GM12878 (cell line): ENCODE results near the gene PDZRN3. TPM values are rescaled to one million over a fixed set of nuclear protein-coding genes. Genes with fewer than 3 reads are reported as not detected.

ENCODE experiments used
- ATAC-seq: fragments of 200-7000 bp; cut with Tn5 transposase; 3 replicates; pipeline ENCODE4 v1.9.1; 2020; ENCODE audit warnings: mild to moderate bottlenecking, moderate library complexity
- BruUV-seq: library from RNA; stranded (reverse); fragments of 400-500 nt; replicated peaks from 2 replicates; lab custom pipeline; 2021; lab: Mats Ljungman, UMichigan
- CTCF ChIA-PET: fragments of 300-600 bp; sonication (Branson Sonifier 250); formaldehyde crosslinking; extraction: SDS; loops from one replicate; lab custom pipeline; 2021; ENCODE audit warnings: inconsistent platforms; lab: Yijun Ruan, JAX
- POLR2A ChIA-PET: fragments of 350-600 bp; formaldehyde crosslinking; extraction: SDS; loops from one replicate; lab custom pipeline; 2021; ENCODE audit warnings: inconsistent platforms; lab: Charles Lee
- RAD21 ChIA-PET: fragments of 300-600 bp; sonication (Branson Sonifier 250); formaldehyde crosslinking; loops from one replicate; lab custom pipeline; 2023; ENCODE audit warnings: antibody characterized with exemption; ENCODE audit not compliant: unreplicated experiment; lab: Charles Lee
- SMC1A ChIA-PET: fragments of 300-600 bp; sonication (Branson Sonifier 250); formaldehyde crosslinking; loops from one replicate; lab custom pipeline; 2023; ENCODE audit not compliant: unreplicated experiment, uncharacterized antibody; lab: Charles Lee
- DNase-seq: peaks from one replicate; pipeline ENCODE4 v3.0.0-alpha.2; 2011; ENCODE audit warnings: low read depth, low spot score
- FAIRE-seq: peaks from 3 replicates; lab custom pipeline; 2011; peaks lifted over from hg19 to GRCh38; lab: Jason Lieb, UNC
- H2AFZ ChIP-seq: 2 replicates; pipeline ENCODE4 v1.6.0; 2011; ENCODE audit warnings: low read depth, low read length, control low read depth; ENCODE audit not compliant: control insufficient read depth
- H3K27ac ChIP-seq: 2 replicates; pipeline ENCODE4 v1.5.1; 2011; ENCODE audit warnings: control low read depth; ENCODE audit not compliant: control insufficient read depth, insufficient read depth
- H3K27me3 ChIP-seq, 2 experiments: replicated peaks in 1 of 2; 2 replicates each; pipeline versions ENCODE4 v1.6.0 to v1.6.1; 2011; ENCODE audit warnings: low read length in 1 of 2; ENCODE audit not compliant: control insufficient read depth in 2 of 2, insufficient read depth in 2 of 2
- H3K36me3 ChIP-seq, 2 experiments: 2 replicates each; pipeline ENCODE4 v1.5.1; 2011; ENCODE audit warnings: low read length in 1 of 2; ENCODE audit not compliant: control insufficient read depth in 2 of 2, insufficient read depth in 2 of 2
- H3K4me1 ChIP-seq: 2 replicates; pipeline ENCODE4 v1.6.1; 2011; ENCODE audit warnings: mild to moderate bottlenecking, low read length, moderate library complexity, mixed read lengths; ENCODE audit not compliant: control insufficient read depth, insufficient read depth
- H3K4me2 ChIP-seq: 2 replicates; pipeline ENCODE4 v1.6.0; 2011; ENCODE audit warnings: control low read depth; ENCODE audit not compliant: control insufficient read depth, insufficient read depth
- H3K4me3 ChIP-seq: fragments of 200-600 bp; sonication (generic); 2 replicates; pipeline ENCODE4 v1.5.1; 2016
- H3K79me2 ChIP-seq: 2 replicates; pipeline ENCODE4 v1.6.0; 2011; ENCODE audit warnings: low read length; ENCODE audit not compliant: control insufficient read depth, insufficient read depth
- H3K9ac ChIP-seq: 2 replicates; pipeline ENCODE4 v1.8.0; 2011; ENCODE audit warnings: low read length, control low read depth, mixed read lengths; ENCODE audit not compliant: control insufficient read depth, insufficient read depth
- H3K9me3 ChIP-seq: replicated peaks from 3 replicates; pipeline ENCODE4 v1.5.1; 2011; ENCODE audit warnings: mild to moderate bottlenecking, low read length; ENCODE audit not compliant: control insufficient read depth, insufficient read depth
- H4K20me1 ChIP-seq: 2 replicates; pipeline ENCODE4 v1.6.0; 2011; ENCODE audit not compliant: control insufficient read depth, insufficient read depth
- GATAD2B ChIP-seq: fragments of 450-650 bp; conservative IDR thresholded peaks from 2 replicates; pipeline ENCODE4 v1.6.1; 2017; ENCODE audit warnings: low read depth, mild to moderate bottlenecking, moderate library complexity
- KDM1A ChIP-seq: fragments of 200-600 bp; sonication (generic); IDR thresholded peaks from 2 replicates; pipeline ENCODE4 v1.6.1; 2016; ENCODE audit warnings: borderline replicate concordance
- MEF2B ChIP-seq: fragments of 450-650 bp; IDR thresholded peaks from 2 replicates; pipeline ENCODE4 v1.6.1; 2018; ENCODE audit warnings: mild to moderate bottlenecking, moderate library complexity; ENCODE audit not compliant: partially characterized antibody, poor library complexity, severe bottlenecking
- NFYB ChIP-seq: IDR thresholded peaks from 2 replicates; pipeline ENCODE4 v1.6.1; 2011; ENCODE audit warnings: low read depth, mild to moderate bottlenecking, low read length, improper control_type of control experiment, moderate library complexity; ENCODE audit not compliant: insufficient read depth
- NR2C1 ChIP-seq: fragments of 450-650 bp; IDR thresholded peaks from 2 replicates; pipeline ENCODE4 v1.6.1; 2017; ENCODE audit warnings: antibody characterized with exemption, mild to moderate bottlenecking, moderate library complexity
- NR2C2 ChIP-seq: IDR thresholded peaks from 2 replicates; pipeline ENCODE4 v1.6.1; 2011; ENCODE audit warnings: borderline replicate concordance, low read depth; ENCODE audit not compliant: control insufficient read depth, insufficient read length
- POLR2AphosphoS2 ChIP-seq: IDR thresholded peaks from 2 replicates; pipeline ENCODE4 v1.6.1; 2011; ENCODE audit warnings: low read depth, mild to moderate bottlenecking, low read length, improper control_type of control experiment, moderate library complexity
- RB1 ChIP-seq: fragments of 450-650 bp; formaldehyde crosslinking; IDR thresholded peaks from 2 replicates; pipeline ENCODE4 v1.6.1; 2017; ENCODE audit warnings: mild to moderate bottlenecking, borderline replicate concordance
- SPI1 ChIP-seq: IDR thresholded peaks from 2 replicates; pipeline ENCODE4 v1.6.1; 2011; ENCODE audit warnings: low read depth, mild to moderate bottlenecking, low read length, moderate library complexity, borderline replicate concordance; ENCODE audit not compliant: insufficient read depth
- SRF ChIP-seq, 2 experiments: IDR thresholded peaks; 2 replicates each; pipeline ENCODE4 v1.6.1; 2011; ENCODE audit warnings: low read depth in 2 of 2, low read length in 2 of 2, mild to moderate bottlenecking in 1 of 2, moderate library complexity in 1 of 2
- YY1 ChIP-seq: IDR thresholded peaks from 2 replicates; pipeline ENCODE4 v1.6.1; 2011; ENCODE audit warnings: low read depth, mild to moderate bottlenecking, low read length
- ZNF24 ChIP-seq: fragments of 450-650 bp; IDR thresholded peaks from 2 replicates; pipeline ENCODE4 v1.6.1; 2017; ENCODE audit warnings: antibody characterized with exemption, mild to moderate bottlenecking
- WGBS: methylation state at CpG from one replicate; pipeline ENCODE4 v1.1.6; 2016; ENCODE audit warnings: low lambda C conversion rate; ENCODE audit not compliant: insufficient replicate concordance, insufficient coverage; ENCODE audit errors: missing lambda C conversion rate; 5-methylcytosine and 5-hydroxymethylcytosine counted together
- in situ Hi-C: fragments of 300-500 bp; cut with MboI; formaldehyde crosslinking; loops from 9 replicates; pipeline ENCODE4 v1.14.3; 2018; ENCODE audit warnings: mixed read lengths
- intact Hi-C: fragments of 100-400 bp; cut with micrococcal nuclease; formaldehyde crosslinking; loops from one replicate; pipeline ENCODE4 v1.14.2; 2022; ENCODE audit not compliant: unreplicated experiment
- polyA plus RNA-seq, 11 experiments: library from polyadenylated mRNA; depleted of rRNA in 4 of 11; unstranded in 6 of 11; stranded (reverse) in 5 of 11; fragments of >200 nt; fragmentation: Nextera tagmentation in 4 of 11; fragmentation: Illumina TruSeq in 1 of 11; extraction: Ambion mirVana in 4 of 11; extraction: Trizol in 1 of 11; gene quantifications; 1 replicate in 1 of 11; 2 replicates in 10 of 11; pipeline versions ENCODE4 v1.2.1 to v1.2.3, GENCODE V29; 2011 to 2016; ENCODE audit warnings: inconsistent platforms in 2 of 11, missing spikeins in 2 of 11, low read depth in 1 of 11
- total RNA-seq, 4 experiments: library from RNA; depleted of rRNA in 3 of 4; stranded (reverse); fragments of >200 nt in 3 of 4; fragmentation: Illumina TruSeq in 1 of 4; extraction: Trizol in 1 of 4; gene quantifications; 2 replicates each; pipeline versions ENCODE4 v1.2.1 to v1.2.3, GENCODE V29; 2013 to 2021
- TF ChIP-seq, protein P1 (sequence below): IDR thresholded peaks from 2 replicates; pipeline ENCODE4 v1.6.1; 2012; ENCODE audit warnings: low read depth, low read length, improper control_type of control experiment
- TF ChIP-seq, protein P2 (sequence below): IDR thresholded peaks from 2 replicates; pipeline ENCODE4 v1.6.1; 2011; ENCODE audit warnings: low read depth, mild to moderate bottlenecking, low read length, moderate library complexity, borderline replicate concordance; ENCODE audit errors: extremely low read depth

PDZRN3 gene
- total and polyA plus RNA-seq, 10 of the 15 experiments (the other 5 are each of a cell fraction or from before 2014, with no cell fraction given): 0.07 to 0.37 (median 0.12) TPM; not detected in 6

DNA sequence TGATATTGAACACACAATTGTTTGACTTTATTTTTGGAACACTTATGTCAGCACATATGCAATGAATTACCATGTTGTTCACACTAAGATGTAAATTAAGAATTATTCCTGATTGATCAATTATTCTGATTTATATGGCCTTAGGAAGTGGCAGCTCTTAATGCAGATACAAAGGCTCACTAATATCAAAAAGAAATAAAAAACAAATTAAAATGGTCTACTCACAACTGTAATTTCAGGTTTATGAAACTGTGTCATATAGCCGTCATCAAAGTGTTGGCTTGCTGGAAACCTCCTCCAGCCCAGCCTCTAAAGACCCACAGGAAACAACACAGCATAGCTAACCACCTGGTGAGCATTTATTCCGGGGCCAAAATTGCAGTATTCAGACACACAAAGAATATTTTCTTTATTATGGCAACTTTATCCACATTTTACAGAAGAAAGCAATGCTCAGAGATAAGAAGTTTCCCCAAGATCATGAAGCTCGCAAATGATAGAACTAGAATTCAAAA is 33.4 kb downstream of the PDZRN3 start:
- no peak for TF ChIP-seq RB1
- no peak for TF ChIP-seq NR2C2
- TF ChIP-seq SPI1: no peak
- TF ChIP-seq NFYB: no peak
- TF ChIP-seq KDM1A: no peak
- no peak overlapping the region for H3K4me3 ChIP-seq
- H4K20me1 ChIP-seq: no peaks in the 10 kb centered on the region
- POLR2A ChIA-PET: no interaction called here
- H3K4me1 ChIP-seq: no peaks in the 10 kb centered on the region
- H3K9me3 ChIP-seq: no peaks in the 10 kb centered on the region
- FAIRE-seq (no peak), ATAC-seq (no peak), DNase-seq (no peak)
- no peak overlapping the region for H3K4me2 ChIP-seq
- no peaks in the 10 kb centered on the region for H3K36me3 ChIP-seq
- no peak overlapping the region for H2AFZ ChIP-seq
- intact Hi-C loops (no loop called here), in situ Hi-C loops (no loop called here)
- no TSS peak for BruUV-seq
- no peaks in the 10 kb centered on the region for H3K79me2 ChIP-seq
- no peak overlapping the region for H3K9ac ChIP-seq
- CTCF ChIA-PET: no interaction called here
- no peak overlapping the region for H3K27ac ChIP-seq
- no peaks in the 10 kb centered on the region for H3K27me3 ChIP-seq
- SMC1A ChIA-PET: interaction anchor here (1.5 kb wide), 1 partner anchor 9 kb away, joined by 3 read pairs; no protein-coding TSS in a partner anchor
- RAD21 ChIA-PET: no interaction called here
- 13% methylated on average over 3 of the region's 3 CpGs for WGBS

DNA sequence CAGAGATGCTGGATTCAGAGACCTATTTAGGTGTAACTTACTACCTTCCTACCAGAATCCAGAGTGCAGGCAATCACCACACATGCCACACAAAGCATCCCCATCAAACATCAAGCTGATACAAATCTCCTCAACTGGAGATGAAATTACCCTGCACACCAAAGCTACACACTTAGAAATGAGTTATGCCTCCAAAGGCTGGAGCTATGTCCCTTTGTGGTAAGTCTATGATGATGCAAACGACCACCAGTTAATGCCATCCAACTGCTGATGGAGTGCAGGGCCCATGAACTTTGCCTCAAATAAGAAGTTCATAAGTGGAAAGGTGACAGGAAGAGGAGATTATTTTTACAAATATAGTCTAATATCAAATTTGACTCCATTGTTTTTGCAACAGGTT is 38.1 kb downstream of the PDZRN3 start:
- ChIA-PET POLR2A (no interaction called here), SMC1A (no interaction called here), RAD21 (no interaction called here), CTCF (interaction anchor here (0.9 kb wide), 1 partner anchor 16 kb away, joined by 3 read pairs; no protein-coding TSS in a partner anchor)
- no peaks in the 10 kb centered on the region for H3K4me1 ChIP-seq
- BruUV-seq: no TSS peak
- intact Hi-C loops: no loop called here
- DNase-seq (no peak), FAIRE-seq (no peak), ATAC-seq (no peak)
- H3K36me3 ChIP-seq: no peaks in the 10 kb centered on the region
- no peak overlapping the region for H3K4me2 ChIP-seq
- TF ChIP-seq SRF (IDR thresholded peaks at IDR 0.05; ENCODE audit: low read depth in 2 of 2, low read length in 2 of 2) (no peak), YY1 (no peak), POLR2AphosphoS2 (no peak), SPI1 (no peak), NR2C1 (no peak), GATAD2B (no peak), MEF2B (no peak), ZNF24 (no peak)
- TF ChIP-seq, protein P1, sequence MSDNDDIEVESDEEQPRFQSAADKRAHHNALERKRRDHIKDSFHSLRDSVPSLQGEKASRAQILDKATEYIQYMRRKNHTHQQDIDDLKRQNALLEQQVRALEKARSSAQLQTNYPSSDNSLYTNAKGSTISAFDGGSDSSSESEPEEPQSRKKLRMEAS: no peak
- TF ChIP-seq, protein P2, sequence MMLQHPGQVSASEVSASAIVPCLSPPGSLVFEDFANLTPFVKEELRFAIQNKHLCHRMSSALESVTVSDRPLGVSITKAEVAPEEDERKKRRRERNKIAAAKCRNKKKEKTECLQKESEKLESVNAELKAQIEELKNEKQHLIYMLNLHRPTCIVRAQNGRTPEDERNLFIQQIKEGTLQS: no peak
- H3K4me3 ChIP-seq: no peak overlapping the region
- WGBS: 6% methylated on average over 1 of the region's 1 CpG
- H3K79me2 ChIP-seq: no peaks in the 10 kb centered on the region
- no peak overlapping the region for H3K9ac ChIP-seq
- H2AFZ ChIP-seq: no peak overlapping the region
- no peak overlapping the region for H3K27ac ChIP-seq
- in situ Hi-C loops: no loop called here
- H4K20me1 ChIP-seq: no peaks in the 10 kb centered on the region
- H3K27me3 ChIP-seq: no peaks in the 10 kb centered on the region
- no peaks in the 10 kb centered on the region for H3K9me3 ChIP-seq
